HepG2 (cell line): ENCODE measurements around the gene HCRT. TPM values are rescaled to one million over a fixed set of nuclear protein-coding genes. Genes with fewer than 3 reads are reported as not detected.

Experiments used
- AHR ChIP-seq: IDR thresholded peaks from 2 replicates; pipeline ENCODE4 v1.6.1; 2018; ENCODE audit warnings: missing genetic modification reagents, missing compliant biosample characterization
- CEBPG ChIP-seq: IDR thresholded peaks from 2 replicates; pipeline ENCODE4 v1.6.1; 2016
- ETS1 ChIP-seq: sonication (generic); formaldehyde crosslinking; IDR thresholded peaks from 2 replicates; pipeline ENCODE4 v1.4.0; 2020; ENCODE audit warnings: missing genetic modification reagents
- HMG20A ChIP-seq: IDR thresholded peaks from 2 replicates; pipeline ENCODE4 v1.6.1; 2016; ENCODE audit warnings: borderline replicate concordance
- HOMEZ ChIP-seq: IDR thresholded peaks from 2 replicates; pipeline ENCODE4 v1.6.1; 2016; ENCODE audit warnings: low read depth
- KLF9 ChIP-seq: IDR thresholded peaks from 2 replicates; pipeline ENCODE4 v1.6.1; 2016; ENCODE audit warnings: low read depth
- MED13 ChIP-seq: sonication (generic); formaldehyde crosslinking; IDR thresholded peaks from 2 replicates; pipeline ENCODE4 v1.5.0; 2020; ENCODE audit warnings: missing genetic modification reagents
- PPARG ChIP-seq: conservative IDR thresholded peaks from 2 replicates; pipeline ENCODE4 v1.6.1; 2016; ENCODE audit warnings: missing biosample characterization, missing genetic modification reagents
- TFAP4 ChIP-seq: sonication (generic); IDR thresholded peaks from 2 replicates; pipeline ENCODE4 v1.6.1; 2016; ENCODE audit warnings: low read depth, borderline replicate concordance
- TFE3 ChIP-seq: IDR thresholded peaks from 2 replicates; pipeline ENCODE4 v1.6.1; 2016
- U2AF2 ChIP-seq: fragments of 200-400 bp; formaldehyde crosslinking; IDR thresholded peaks from 2 replicates; pipeline ENCODE4 v1.6.1; 2017; ENCODE audit warnings: low read depth, mild to moderate bottlenecking, low read length
- ZBTB20 ChIP-seq: sonication (generic); formaldehyde crosslinking; IDR thresholded peaks from 2 replicates; pipeline ENCODE4 v1.8.1; 2023; ENCODE audit warnings: missing genetic modification reagents, low read depth, mild to moderate bottlenecking, borderline replicate concordance
- ZFP37 ChIP-seq: sonication (generic); formaldehyde crosslinking; IDR thresholded peaks from 2 replicates; pipeline ENCODE4 v1.4.0; 2020; ENCODE audit warnings: missing genetic modification reagents, borderline replicate concordance
- ZFP41 ChIP-seq: sonication (generic); formaldehyde crosslinking; IDR thresholded peaks from 2 replicates; pipeline ENCODE4 v1.4.0; 2020; ENCODE audit warnings: mild to moderate bottlenecking, missing genetic modification reagents, borderline replicate concordance
- ZGPAT ChIP-seq: IDR thresholded peaks from 2 replicates; pipeline ENCODE4 v1.6.1; 2016; ENCODE audit warnings: mild to moderate bottlenecking
- ZKSCAN8 ChIP-seq: IDR thresholded peaks from 2 replicates; pipeline ENCODE4 v1.6.1; 2016; ENCODE audit warnings: borderline replicate concordance, missing genetic modification reagents, missing compliant biosample characterization
- ZMYM3 ChIP-seq: sonication (generic); formaldehyde crosslinking; IDR thresholded peaks from 2 replicates; pipeline ENCODE4 v1.5.1; 2020; ENCODE audit warnings: mild to moderate bottlenecking, missing genetic modification reagents
- ZNF264 ChIP-seq: sonication (generic); formaldehyde crosslinking; IDR thresholded peaks from 2 replicates; pipeline ENCODE4 v1.4.0; 2020; ENCODE audit warnings: missing genetic modification reagents
- ZNF577 ChIP-seq: sonication (generic); formaldehyde crosslinking; IDR thresholded peaks from 2 replicates; pipeline ENCODE4 v1.4.0; 2020; ENCODE audit warnings: mild to moderate bottlenecking, low read depth, missing genetic modification reagents, borderline replicate concordance
- ZNF616 ChIP-seq: sonication (generic); formaldehyde crosslinking; IDR thresholded peaks from 2 replicates; pipeline ENCODE4 v1.5.0; 2020; ENCODE audit warnings: low read depth, mild to moderate bottlenecking, missing genetic modification reagents
- ZNF724P ChIP-seq: sonication (generic); formaldehyde crosslinking; IDR thresholded peaks from 2 replicates; pipeline ENCODE4 v1.8.0; 2022; ENCODE audit warnings: missing genetic modification reagents, borderline replicate concordance
- ZSCAN21 ChIP-seq: sonication (generic); formaldehyde crosslinking; IDR thresholded peaks from 2 replicates; pipeline ENCODE4 v1.8.0; 2022; ENCODE audit warnings: mild to moderate bottlenecking, missing genetic modification reagents, moderate library complexity, borderline replicate concordance
- polyA plus RNA-seq, 8 experiments: library from polyadenylated mRNA; depleted of rRNA in 3 of 8; stranded (reverse) in 7 of 8; unstranded in 1 of 8; fragments of >200 nt; fragmentation: Illumina TruSeq in 4 of 8; extraction: Trizol in 4 of 8; gene quantifications; 2 replicates each; pipeline versions ENCODE4 v1.2.1 to v1.2.3, GENCODE V29; 2011 to 2016; ENCODE audit warnings: low read depth in 4 of 8, missing spikeins in 1 of 8, mixed read lengths in 1 of 8; ENCODE audit not compliant: insufficient read depth in 1 of 8
- total RNA-seq, 5 experiments: library from RNA; depleted of rRNA; stranded (reverse); fragments of >200 nt; fragmentation: Illumina TruSeq; extraction: Trizol; gene quantifications; 2 replicates each; pipeline ENCODE4 v1.2.3, GENCODE V29; 2016; ENCODE audit warnings: low read depth in 1 of 5

The HCRT gene
- total and polyA plus RNA-seq, 2 of the 13 experiments (the other 11 are each of a cell fraction or from before 2014, with no cell fraction given): not detected

GRCh38 chr17:42182927-42183734 is 2.1 kb downstream of the HCRT start (continued):
- TF ChIP-seq ZNF616 (CRISPR knock-in tag): no peak
- TF ChIP-seq ZMYM3: peak; percentile 98
- TF ChIP-seq ZNF264 (CRISPR knock-in tag): 0 out of 2 replicates have a peak, but pooled peaks have one; percentile 1
- peak; percentile 10; the same call in 1 of the 2 replicates for TF ChIP-seq ZGPAT
- peak; percentile 94 for TF ChIP-seq U2AF2
- TF ChIP-seq MED13 (CRISPR knock-in tag): no peak
- TF ChIP-seq ZFP37: no peak
- no peak for TF ChIP-seq KLF9
- TF ChIP-seq ZFP41 (CRISPR knock-in tag): no peak
- TF ChIP-seq ZSCAN21: no peak
- peak; percentile 71 for TF ChIP-seq TFE3
- TF ChIP-seq HOMEZ (CRISPR knock-in tag): no peak
- no peak for TF ChIP-seq AHR (CRISPR knock-in tag)
- TF ChIP-seq ZNF577 (CRISPR knock-in tag): no peak
- no peak for TF ChIP-seq ETS1 (CRISPR knock-in tag)
- TF ChIP-seq ZNF724P (CRISPR knock-in tag): no peak
- 0 out of 2 replicates have a peak, but pooled peaks have one; percentile 12 for TF ChIP-seq CEBPG (CRISPR knock-in tag)
- no peak; the same call in 1 of the 2 replicates for TF ChIP-seq HMG20A
- no peak for TF ChIP-seq ZBTB20 (CRISPR knock-in tag)
- no peak for TF ChIP-seq PPARG (CRISPR knock-in tag)
- no peak for TF ChIP-seq TFAP4
- TF ChIP-seq ZKSCAN8 (CRISPR knock-in tag): 0 out of 2 replicates have a peak, but pooled peaks have one; percentile 17
